Activated CD8-positive, alpha-beta T cell treated with anti-CD3 and anti-CD28 coated beads, Interleukin-2, amount 10 ng/mL, durations not matched to agents 7 days and 5 days (primary cell): ENCODE data around the gene NFKBIL1. TPM values are rescaled to one million over a fixed set of nuclear protein-coding genes. Genes with fewer than 3 reads are reported as not detected.
A peak's percentile ranks its signal among the peaks of the same experiment; 100 is the strongest.

Source experiments
- ATAC-seq: fragments of 150-1000 bp; cut with Tn5 transposase; one replicate; pipeline ENCODE4 v1.10.0; 2021; ENCODE audit warnings: moderate library complexity
- CTCF ChIA-PET: fragments of 350-600 bp; sonication (Branson Sonifier 250); formaldehyde crosslinking; loops from one replicate; lab custom pipeline; 2021; ENCODE audit warnings: antibody characterized with exemption; lab: Charles Lee
- POLR2A ChIA-PET: fragments of 350-600 bp; sonication (Branson Sonifier 250); formaldehyde crosslinking; loops from one replicate; lab custom pipeline; 2021; ENCODE audit warnings: antibody characterized with exemption; lab: Charles Lee
- DNase-seq: peaks from one replicate; pipeline ENCODE4 v3.0.0-alpha.2; 2020
- H3K27ac Mint-ChIP-seq: one replicate; pipeline ENCODE4 v1.8.0; 2021; ENCODE audit warnings: mild to moderate bottlenecking, mixed read lengths
- H3K27me3 Mint-ChIP-seq: one replicate; pipeline ENCODE4 v1.8.0; 2021; ENCODE audit warnings: low read depth, mixed read lengths
- H3K36me3 Mint-ChIP-seq: one replicate; pipeline ENCODE4 v1.8.0; 2021; ENCODE audit warnings: low read depth, mixed read lengths
- H3K4me1 Mint-ChIP-seq: one replicate; pipeline ENCODE4 v1.8.0; 2021; ENCODE audit warnings: low read depth, mixed read lengths
- H3K4me3 Mint-ChIP-seq: one replicate; pipeline ENCODE4 v1.8.0; 2021; ENCODE audit warnings: mild to moderate bottlenecking, mixed read lengths
- H3K9me3 Mint-ChIP-seq: one replicate; pipeline ENCODE4 v1.8.0; 2022; ENCODE audit warnings: mixed read lengths; ENCODE audit not compliant: insufficient read depth
- total RNA-seq, 2 experiments: library from RNA; stranded (reverse); gene quantifications; one replicate each; pipeline ENCODE4 v1.2.3, GENCODE V29; 2021

The NFKBIL1 gene
- total RNA-seq, 2 experiments from 2014 or later, result 13.5 to 14.2 TPM

GRCh38 chr6:31538805-31539400 lies 8.5 kb upstream of the NFKBIL1 start:
- Mint-ChIP-seq H3K4me3 (peak overlapping the region; percentile 96), H3K36me3 (peaks cover 75% of the 10 kb centered on the region), H3K27ac (peak overlapping the region; percentile 81), H3K4me1 (peaks cover 61% of the 10 kb centered on the region), H3K27me3 (no peaks in the 10 kb centered on the region), H3K9me3 (no peaks in the 10 kb centered on the region)
- ChIA-PET CTCF (interaction anchor here (1.0 to 16.9 kb wide), 5 partner anchors 40 to 78 kb away, joined by 3 to 504 read pairs (median 3); partner anchors contain the start of genes LST1, LTA, LTB and NCR3), POLR2A (interaction anchor here (0.8 to 5.9 kb wide), 5 partner anchors 8 to 136 kb away, joined by 3 to 64 read pairs (median 3); partner anchors contain the start of genes ATP6V1G2 and MICA)
- no peak for DNase-seq
- no peak for ATAC-seq

- CTCF ChIA-PET, result interaction anchor here (1.1 to 16.9 kb wide), 8 partner anchors 11 to 294 kb away, joined by 3 to 676 read pairs (median 13); partner anchors contain the start of genes BAG6, LST1, LTA and LTB
- peak overlapping the region; percentile 96 for H3K4me3 Mint-ChIP-seq
- DNase-seq, result no peak
- POLR2A ChIA-PET, result interaction anchor here (0.7 to 5.9 kb wide), 28 partner anchors 9 to 1431 kb away, joined by 3 to 64 read pairs (median 6); partner anchors contain the start of genes AIF1, ATF6B, BAG6 and C6orf47
- peak overlapping the region; percentile 94 for H3K27ac Mint-ChIP-seq
- H3K9me3 Mint-ChIP-seq, result no peaks in the 10 kb centered on the region
- H3K27me3 Mint-ChIP-seq, result no peaks in the 10 kb centered on the region
- no peak for ATAC-seq
- H3K4me1 Mint-ChIP-seq, result peaks cover 50% of the 10 kb centered on the region
- peaks cover 58% of the 10 kb centered on the region for H3K36me3 Mint-ChIP-seq
These were observed 6.8 kb upstream of the NFKBIL1 start for GRCh38 chr6:31540640-31541039.

GRCh38 chr6:31541059-31541657 lies 6.2 kb upstream of the NFKBIL1 start:
- POLR2A ChIA-PET, result interaction anchor here (0.6 to 5.9 kb wide), 42 partner anchors 10 to 1431 kb away, joined by 3 to 64 read pairs (median 6); partner anchors contain the start of genes AIF1, ATF6B, BAG6 and C6orf47
- peaks cover 53% of the 10 kb centered on the region for H3K36me3 Mint-ChIP-seq
- DNase-seq, result peak; percentile 82
- peak overlapping the region; percentile 94 for H3K27ac Mint-ChIP-seq
- no peaks in the 10 kb centered on the region for H3K9me3 Mint-ChIP-seq
- peaks cover 50% of the 10 kb centered on the region for H3K4me1 Mint-ChIP-seq
- ATAC-seq, result peak; percentile 28
- CTCF ChIA-PET, result interaction anchor here (0.6 to 16.9 kb wide), 10 partner anchors 10 to 294 kb away, joined by 3 to 676 read pairs (median 5); partner anchors contain the start of genes BAG6, LST1, LTA and LTB
- peak overlapping the region; percentile 96 for H3K4me3 Mint-ChIP-seq
- no peaks in the 10 kb centered on the region for H3K27me3 Mint-ChIP-seq

- ATAC-seq (peak; percentile 82), DNase-seq (peak; percentile 96)
- peaks cover 46% of the 10 kb centered on the region for H3K36me3 Mint-ChIP-seq
- no peaks in the 10 kb centered on the region for H3K9me3 Mint-ChIP-seq
- H3K4me1 Mint-ChIP-seq, result peaks cover 50% of the 10 kb centered on the region
- H3K27me3 Mint-ChIP-seq, result no peaks in the 10 kb centered on the region
- ChIA-PET CTCF (interaction anchor here (0.6 to 16.9 kb wide), 10 partner anchors 10 to 228 kb away, joined by 3 to 676 read pairs (median 5); partner anchors contain the start of genes BAG6, LST1, LTA and LTB), POLR2A (interaction anchor here (0.6 to 5.9 kb wide), 39 partner anchors 9 to 1430 kb away, joined by 3 to 64 read pairs (median 6); partner anchors contain the start of genes AIF1, BAG6, C6orf47 and CSNK2B)
- peak within 1 kb of the TSS; percentile 94 for H3K27ac Mint-ChIP-seq
- H3K4me3 Mint-ChIP-seq, result peak within 1 kb of the TSS; percentile 96
These were observed 5.5 kb upstream of the NFKBIL1 start, which contains the start of gene DDX39B for GRCh38 chr6:31541658-31542521. Gene DDX39B (minus strand): TSS chr6:31542003. CDS start chr6:31540532, 1,471 bp downstream.

GRCh38 chr6:31543639-31544038 lies 3.8 kb upstream of the NFKBIL1 start:
- ATAC-seq, result no peak
- ChIA-PET CTCF (interaction anchor here (3.9 to 16.9 kb wide), 3 partner anchors 8 to 53 kb away, joined by 20 to 676 read pairs (median 504); partner anchors contain the start of genes LST1, LTA, LTB and NCR3), POLR2A (interaction anchor here (1.0 to 1.6 kb wide), 2 partner anchors 76 to 79 kb away, joined by 4 to 5 read pairs; no protein-coding TSS in a partner anchor)
- Mint-ChIP-seq H3K4me3 (peak overlapping the region; percentile 4), H3K27me3 (no peaks in the 10 kb centered on the region), H3K27ac (no peak overlapping the region), H3K36me3 (peaks cover 33% of the 10 kb centered on the region), H3K9me3 (no peaks in the 10 kb centered on the region), H3K4me1 (peaks cover 56% of the 10 kb centered on the region)
- no peak for DNase-seq

- no peak for ATAC-seq
- H3K27me3 Mint-ChIP-seq, result no peaks in the 10 kb centered on the region
- no peaks in the 10 kb centered on the region for H3K9me3 Mint-ChIP-seq
- H3K36me3 Mint-ChIP-seq, result peaks cover 30% of the 10 kb centered on the region
- no peak overlapping the region for H3K27ac Mint-ChIP-seq
- CTCF ChIA-PET, result interaction anchor here (15.1 to 16.9 kb wide), 2 partner anchors 35 to 52 kb away, joined by 504 to 676 read pairs; partner anchors contain the start of genes LST1, LTA, LTB and NCR3
- peaks cover 53% of the 10 kb centered on the region for H3K4me1 Mint-ChIP-seq
- POLR2A ChIA-PET, result no interaction called here
- no peak for DNase-seq
- no peak overlapping the region for H3K4me3 Mint-ChIP-seq
These were observed 2.7 kb upstream of the NFKBIL1 start for GRCh38 chr6:31544676-31545075.

- Mint-ChIP-seq H3K4me1 (peaks cover 50% of the 10 kb centered on the region), H3K27ac (no peak overlapping the region), H3K36me3 (peaks cover 26% of the 10 kb centered on the region), H3K27me3 (no peaks in the 10 kb centered on the region), H3K4me3 (no peak overlapping the region), H3K9me3 (no peaks in the 10 kb centered on the region)
- CTCF ChIA-PET, result interaction anchor here (1.4 to 16.9 kb wide), 4 partner anchors 34 to 119 kb away, joined by 4 to 676 read pairs (median 255); partner anchors contain the start of genes GPANK1, LST1, LTA and LTB
- DNase-seq (no peak), ATAC-seq (no peak)
- POLR2A ChIA-PET, result no interaction called here
These were observed 2.1 kb upstream of the NFKBIL1 start for GRCh38 chr6:31545291-31545690.

GRCh38 chr6:31546339-31546957 lies 960 bp upstream of the NFKBIL1 start, which contains the start of gene ATP6V1G2:
Gene ATP6V1G2 (minus strand): TSS chr6:31546608. CDS start chr6:31546559, 49 bp downstream.
- ChIA-PET POLR2A (interaction anchor here (0.5 to 6.3 kb wide), 12 partner anchors 8 to 106 kb away, joined by 3 to 62 read pairs (median 4); partner anchors contain the start of genes BAG6, LTB, NCR3 and TNF), CTCF (interaction anchor here (0.5 to 16.9 kb wide), 16 partner anchors 17 to 289 kb away, joined by 3 to 676 read pairs (median 4); partner anchors contain the start of genes BAG6, GPANK1, HSPA1A and HSPA1L)
- Mint-ChIP-seq H3K4me3 (peak within 1 kb of the TSS; percentile 84), H3K36me3 (peaks cover 24% of the 10 kb centered on the region), H3K9me3 (no peaks in the 10 kb centered on the region), H3K27me3 (no peaks in the 10 kb centered on the region), H3K4me1 (peaks cover 53% of the 10 kb centered on the region), H3K27ac (peak within 1 kb of the TSS; percentile 90)
- peak; percentile 66 for ATAC-seq
- peak; percentile 92 for DNase-seq

- ChIA-PET CTCF (interaction anchor here (0.6 to 16.9 kb wide), 10 partner anchors 8 to 117 kb away, joined by 3 to 676 read pairs (median 4); partner anchors contain the start of genes GPANK1, LST1, LTA and LTB), POLR2A (interaction anchor here (0.6 to 6.3 kb wide), 6 partner anchors 11 to 53 kb away, joined by 3 to 62 read pairs (median 5); partner anchors contain the start of genes LTB and NCR3)
- Mint-ChIP-seq H3K27me3 (no peaks in the 10 kb centered on the region), H3K4me3 (peak overlapping the region; percentile 84), H3K9me3 (no peaks in the 10 kb centered on the region), H3K36me3 (peaks cover 19% of the 10 kb centered on the region), H3K27ac (peak overlapping the region; percentile 90), H3K4me1 (peaks cover 56% of the 10 kb centered on the region)
- ATAC-seq (no peak), DNase-seq (no peak)
These were observed 527 bp downstream of the NFKBIL1 start for GRCh38 chr6:31547727-31548543.
